Mesothelial cell of epicardium (in vitro differentiated cells): ENCODE data around the gene ASB11. TPM values are rescaled to one million over a fixed set of nuclear protein-coding genes. Genes with fewer than 3 reads are reported as not detected.

Experiments
- DNase-seq, 2 experiments: peaks; one replicate each; pipeline ENCODE4 v3.0.0; 2021; ENCODE audit warnings: low spot score in 2 of 2; ENCODE audit not compliant: unreplicated experiment in 2 of 2
- H3K27ac Mint-ChIP-seq: 2 replicates; pipeline ENCODE4 v1.8.0; 2021; ENCODE audit warnings: mixed read lengths
- H3K27me3 Mint-ChIP-seq: 2 replicates; pipeline ENCODE4 v1.8.0; 2021; ENCODE audit warnings: low read depth, mixed read lengths
- H3K36me3 Mint-ChIP-seq: 2 replicates; pipeline ENCODE4 v1.8.0; 2021; ENCODE audit warnings: mixed read lengths
- H3K4me1 Mint-ChIP-seq: 2 replicates; pipeline ENCODE4 v1.8.0; 2021; ENCODE audit warnings: mixed read lengths
- H3K4me3 Mint-ChIP-seq: 2 replicates; pipeline ENCODE4 v1.8.0; 2021; ENCODE audit warnings: mild to moderate bottlenecking, moderate library complexity, mixed read lengths
- H3K9me3 Mint-ChIP-seq: 2 replicates; pipeline ENCODE4 v1.8.0; 2021; ENCODE audit warnings: mixed read lengths
- total RNA-seq: library from RNA; stranded (reverse); gene quantifications from 3 replicates; pipeline ENCODE4 v1.2.1, GENCODE V29; 2021
- TF ChIP-seq, protein P1 (sequence below): fragments of 200-600 bp; sonication (generic); IDR thresholded peaks from one replicate; pipeline ENCODE4 v1.5.0; 2021; ENCODE audit warnings: antibody characterized with exemption; ENCODE audit not compliant: unreplicated experiment

ASB11 gene, protein sequence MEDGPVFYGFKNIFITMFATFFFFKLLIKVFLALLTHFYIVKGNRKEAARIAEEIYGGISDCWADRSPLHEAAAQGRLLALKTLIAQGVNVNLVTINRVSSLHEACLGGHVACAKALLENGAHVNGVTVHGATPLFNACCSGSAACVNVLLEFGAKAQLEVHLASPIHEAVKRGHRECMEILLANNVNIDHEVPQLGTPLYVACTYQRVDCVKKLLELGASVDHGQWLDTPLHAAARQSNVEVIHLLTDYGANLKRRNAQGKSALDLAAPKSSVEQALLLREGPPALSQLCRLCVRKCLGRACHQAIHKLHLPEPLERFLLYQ
- total RNA-seq, result not detected in 3 replicates

DNA sequence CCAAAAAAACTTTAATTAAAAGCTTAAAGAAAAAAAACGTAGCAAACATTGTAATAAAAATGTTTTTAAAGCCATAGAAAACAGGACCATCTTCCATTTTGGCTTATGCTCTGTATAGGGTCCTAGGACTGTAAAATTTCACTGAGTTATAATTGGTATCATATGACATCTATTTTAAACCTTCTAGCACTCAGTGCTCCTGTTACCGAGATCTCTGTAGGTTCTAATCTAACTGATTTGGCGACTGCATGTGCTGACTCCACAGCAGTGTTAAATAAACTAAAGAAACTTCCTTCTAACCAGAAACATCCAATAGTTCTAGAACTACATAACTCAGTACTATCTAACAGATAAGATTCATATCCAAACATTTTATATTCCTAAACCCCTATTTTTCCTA, at the start of gene ASB11:
Gene ASB11, minus strand, starts transcription at position 132 of the 400 bp plus-strand sequence. Its CDS starts 35 bp downstream, at position 97.
- TF ChIP-seq, protein P1, sequence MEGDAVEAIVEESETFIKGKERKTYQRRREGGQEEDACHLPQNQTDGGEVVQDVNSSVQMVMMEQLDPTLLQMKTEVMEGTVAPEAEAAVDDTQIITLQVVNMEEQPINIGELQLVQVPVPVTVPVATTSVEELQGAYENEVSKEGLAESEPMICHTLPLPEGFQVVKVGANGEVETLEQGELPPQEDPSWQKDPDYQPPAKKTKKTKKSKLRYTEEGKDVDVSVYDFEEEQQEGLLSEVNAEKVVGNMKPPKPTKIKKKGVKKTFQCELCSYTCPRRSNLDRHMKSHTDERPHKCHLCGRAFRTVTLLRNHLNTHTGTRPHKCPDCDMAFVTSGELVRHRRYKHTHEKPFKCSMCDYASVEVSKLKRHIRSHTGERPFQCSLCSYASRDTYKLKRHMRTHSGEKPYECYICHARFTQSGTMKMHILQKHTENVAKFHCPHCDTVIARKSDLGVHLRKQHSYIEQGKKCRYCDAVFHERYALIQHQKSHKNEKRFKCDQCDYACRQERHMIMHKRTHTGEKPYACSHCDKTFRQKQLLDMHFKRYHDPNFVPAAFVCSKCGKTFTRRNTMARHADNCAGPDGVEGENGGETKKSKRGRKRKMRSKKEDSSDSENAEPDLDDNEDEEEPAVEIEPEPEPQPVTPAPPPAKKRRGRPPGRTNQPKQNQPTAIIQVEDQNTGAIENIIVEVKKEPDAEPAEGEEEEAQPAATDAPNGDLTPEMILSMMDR, result no peak
- H3K27me3 Mint-ChIP-seq, result no peaks in the 10 kb centered on the region
- DNase-seq, result no peak
- H3K27ac Mint-ChIP-seq, result no peak within 1 kb of the TSS
- no peaks in the 10 kb centered on the region for H3K4me1 Mint-ChIP-seq
- H3K9me3 Mint-ChIP-seq, result peaks cover 3% of the 10 kb centered on the region
- no peak within 1 kb of the TSS for H3K4me3 Mint-ChIP-seq
- H3K36me3 Mint-ChIP-seq, result no peaks in the 10 kb centered on the region

DNA sequence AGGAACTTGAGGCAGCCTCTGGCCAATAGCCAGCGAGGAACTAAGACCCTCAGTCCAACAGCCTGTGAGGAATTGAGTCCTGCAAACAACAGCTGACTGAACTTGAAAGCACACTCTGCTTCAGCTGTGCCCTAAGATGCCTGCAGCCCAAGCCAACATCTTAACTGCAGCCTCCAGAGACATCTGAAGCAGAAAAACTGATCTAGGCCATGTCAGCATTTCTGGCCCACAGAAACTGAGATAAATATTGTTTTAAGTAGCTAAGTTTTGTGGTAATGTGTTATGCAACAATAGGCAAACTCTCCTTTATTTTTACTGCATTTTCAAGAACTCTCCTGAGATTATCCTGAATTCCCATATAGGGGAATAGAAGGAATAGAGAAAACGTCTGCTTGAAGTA, 44.3 kb upstream of the ASB11 start:
- no peak for DNase-seq
- peaks cover 12% of the 10 kb centered on the region for H3K27me3 Mint-ChIP-seq
- H3K9me3 Mint-ChIP-seq, result peaks cover 7% of the 10 kb centered on the region
- H3K27ac Mint-ChIP-seq, result no peak overlapping the region
- no peaks in the 10 kb centered on the region for H3K36me3 Mint-ChIP-seq
- TF ChIP-seq, protein P1, result no peak
- H3K4me3 Mint-ChIP-seq, result no peak overlapping the region
- no peaks in the 10 kb centered on the region for H3K4me1 Mint-ChIP-seq

DNA sequence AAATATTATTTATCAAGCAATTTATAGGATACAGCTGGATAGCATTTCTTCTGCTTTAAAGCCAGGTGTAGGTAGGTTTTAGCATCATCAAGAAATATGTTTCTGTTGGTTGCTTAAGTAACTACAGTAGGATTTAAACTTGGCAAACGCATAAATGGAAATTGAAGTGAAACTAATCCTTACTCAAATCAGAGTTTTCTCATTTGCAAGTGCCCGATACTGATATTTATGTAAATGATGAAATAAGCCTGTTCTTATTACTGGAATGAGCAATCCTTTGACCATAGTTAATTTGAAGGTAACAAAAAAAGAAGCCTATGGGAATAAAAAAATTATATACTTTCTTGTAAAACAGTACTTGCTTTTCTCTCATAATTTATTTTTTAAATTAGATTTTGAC, 43.1 kb upstream of the ASB11 start:
- DNase-seq, result no peak
- H3K4me1 Mint-ChIP-seq, result no peaks in the 10 kb centered on the region
- no peak overlapping the region for H3K4me3 Mint-ChIP-seq
- no peak overlapping the region for H3K27ac Mint-ChIP-seq
- peaks cover 7% of the 10 kb centered on the region for H3K9me3 Mint-ChIP-seq
- H3K36me3 Mint-ChIP-seq, result no peaks in the 10 kb centered on the region
- TF ChIP-seq, protein P1, result no peak
- H3K27me3 Mint-ChIP-seq, result peaks cover 12% of the 10 kb centered on the region

DNA sequence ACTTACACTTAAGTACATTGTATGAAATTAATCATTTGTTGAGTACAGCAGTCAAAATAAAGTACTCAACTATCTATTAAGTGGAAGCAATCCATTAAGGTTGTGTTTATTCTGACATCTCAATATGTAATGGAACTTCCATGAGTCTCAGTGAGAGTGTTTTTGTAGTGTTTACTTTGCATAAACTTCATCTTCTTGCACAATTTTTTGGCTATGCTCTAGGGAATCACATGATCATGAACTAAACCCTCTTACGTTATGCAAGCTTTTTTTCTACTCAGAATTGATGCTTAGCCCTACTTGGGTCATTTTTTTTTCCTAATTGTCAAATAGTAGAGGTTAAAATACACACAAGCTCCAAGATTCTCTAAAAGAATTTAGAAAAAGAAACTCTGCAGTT, 41.0 kb upstream of the ASB11 start:
- H3K27me3 Mint-ChIP-seq, result peaks cover 12% of the 10 kb centered on the region
- H3K4me3 Mint-ChIP-seq, result no peak overlapping the region
- H3K27ac Mint-ChIP-seq, result no peak overlapping the region
- H3K4me1 Mint-ChIP-seq, result no peaks in the 10 kb centered on the region
- H3K36me3 Mint-ChIP-seq, result no peaks in the 10 kb centered on the region
- TF ChIP-seq, protein P1, result no peak
- peaks cover 7% of the 10 kb centered on the region for H3K9me3 Mint-ChIP-seq
- DNase-seq, result no peak

DNA sequence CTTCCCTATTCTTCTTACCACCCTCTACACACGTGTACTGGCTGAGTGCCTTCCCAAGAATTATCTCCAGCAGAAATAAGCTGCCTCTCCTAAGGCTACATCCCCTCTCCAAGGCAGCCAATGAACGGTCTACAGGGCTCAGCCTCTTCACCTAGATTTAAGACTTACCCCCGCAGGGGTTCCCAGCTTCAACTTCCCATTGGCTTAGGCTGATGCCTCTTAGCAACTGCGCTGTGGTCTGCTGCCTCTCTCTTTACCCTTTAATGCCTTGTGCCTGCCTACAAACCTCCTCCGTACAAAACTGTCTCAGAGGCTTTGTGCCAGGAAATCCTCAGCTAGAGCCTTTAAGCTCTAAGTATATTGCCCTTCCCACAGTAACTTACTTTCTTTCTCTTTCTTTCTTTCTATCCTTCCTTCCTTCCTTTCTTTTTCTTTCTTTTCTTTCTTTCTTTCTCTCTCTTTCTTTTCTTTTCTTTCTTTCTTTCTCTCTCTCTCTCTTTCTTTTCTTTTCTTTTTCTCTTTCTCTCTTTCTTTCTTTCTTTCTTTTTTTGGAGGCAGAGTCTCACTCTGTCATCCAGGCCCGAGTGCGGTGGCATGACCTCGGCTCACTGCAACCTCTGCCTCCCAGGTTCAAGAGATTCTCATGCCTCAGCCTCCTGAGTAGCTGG, 35.0 kb upstream of the ASB11 start:
- peaks cover 14% of the 10 kb centered on the region for H3K27me3 Mint-ChIP-seq
- H3K36me3 Mint-ChIP-seq, result no peaks in the 10 kb centered on the region
- no peaks in the 10 kb centered on the region for H3K9me3 Mint-ChIP-seq
- H3K4me3 Mint-ChIP-seq, result no peak overlapping the region
- no peak for DNase-seq
- H3K4me1 Mint-ChIP-seq, result peaks cover 1% of the 10 kb centered on the region
- TF ChIP-seq, protein P1, result no peak
- no peak overlapping the region for H3K27ac Mint-ChIP-seq
